Upper lobe of right lung (tissue), 1 donor: ENCODE measurements around the gene ABT1. TPM values are rescaled to one million over a fixed set of nuclear protein-coding genes. Genes with fewer than 3 reads are reported as not detected.

ENCODE experiments used
- ATAC-seq: fragments of 200-7000 bp; cut with Tn5 transposase; one replicate; pipeline ENCODE4 v1.9.1; 2020; ENCODE audit warnings: mild to moderate bottlenecking, moderate library complexity
- DNase-seq: peaks from one replicate; pipeline ENCODE4 v3.0.0-alpha.2; 2020
- H3K27ac ChIP-seq: fragments of 200-600 bp; one replicate; pipeline ENCODE4 v1.8.0; 2022
- H3K27me3 ChIP-seq: fragments of 200-600 bp; one replicate; pipeline ENCODE4 v1.8.0; 2022; ENCODE audit warnings: mild to moderate bottlenecking
- H3K36me3 ChIP-seq: fragments of 200-600 bp; one replicate; pipeline ENCODE4 v1.8.0; 2022
- H3K4me1 ChIP-seq: fragments of 200-600 bp; one replicate; pipeline ENCODE4 v1.8.0; 2022
- H3K4me3 ChIP-seq: fragments of 200-600 bp; one replicate; pipeline ENCODE4 v1.8.0; 2022; ENCODE audit warnings: mild to moderate bottlenecking
- H3K9me3 ChIP-seq: fragments of 200-600 bp; one replicate; pipeline ENCODE4 v1.8.0; 2022
- intact Hi-C: fragments of 100-400 bp; cut with DNase I; formaldehyde crosslinking; loops from one replicate; pipeline ENCODE4 v1.11.0; 2022
- total RNA-seq: library from RNA; stranded (reverse); fragmentation: NEBNext Ultra II Directional; extraction: Animal tissue kit (Norgen Biotek cat#: 25700); gene quantifications from one replicate; pipeline ENCODE4 v1.2.1, GENCODE V29; 2021
- TF ChIP-seq, protein P1 (sequence below): fragments of 200-600 bp; IDR thresholded peaks from one replicate; pipeline ENCODE4 v1.8.0; 2022; ENCODE audit warnings: antibody characterized with exemption
- donor health status: DM: no; HTN: yes; CAD: no; lungs with severe emphysema.

The ABT1 gene
- total RNA-seq, 1 donor from 2014 or later: 14.4 TPM

- TF ChIP-seq, protein P1, sequence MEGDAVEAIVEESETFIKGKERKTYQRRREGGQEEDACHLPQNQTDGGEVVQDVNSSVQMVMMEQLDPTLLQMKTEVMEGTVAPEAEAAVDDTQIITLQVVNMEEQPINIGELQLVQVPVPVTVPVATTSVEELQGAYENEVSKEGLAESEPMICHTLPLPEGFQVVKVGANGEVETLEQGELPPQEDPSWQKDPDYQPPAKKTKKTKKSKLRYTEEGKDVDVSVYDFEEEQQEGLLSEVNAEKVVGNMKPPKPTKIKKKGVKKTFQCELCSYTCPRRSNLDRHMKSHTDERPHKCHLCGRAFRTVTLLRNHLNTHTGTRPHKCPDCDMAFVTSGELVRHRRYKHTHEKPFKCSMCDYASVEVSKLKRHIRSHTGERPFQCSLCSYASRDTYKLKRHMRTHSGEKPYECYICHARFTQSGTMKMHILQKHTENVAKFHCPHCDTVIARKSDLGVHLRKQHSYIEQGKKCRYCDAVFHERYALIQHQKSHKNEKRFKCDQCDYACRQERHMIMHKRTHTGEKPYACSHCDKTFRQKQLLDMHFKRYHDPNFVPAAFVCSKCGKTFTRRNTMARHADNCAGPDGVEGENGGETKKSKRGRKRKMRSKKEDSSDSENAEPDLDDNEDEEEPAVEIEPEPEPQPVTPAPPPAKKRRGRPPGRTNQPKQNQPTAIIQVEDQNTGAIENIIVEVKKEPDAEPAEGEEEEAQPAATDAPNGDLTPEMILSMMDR: no peak
- ATAC-seq: no peak
- no peaks in the 10 kb centered on the region for H3K36me3 ChIP-seq
- H3K4me1 ChIP-seq: no peaks in the 10 kb centered on the region
- H3K27ac ChIP-seq: no peak overlapping the region
- no peaks in the 10 kb centered on the region for H3K27me3 ChIP-seq
- no peaks in the 10 kb centered on the region for H3K9me3 ChIP-seq
- no peak overlapping the region for H3K4me3 ChIP-seq
- no peak for DNase-seq
- intact Hi-C loops: no loop called here
These were observed 35.0 kb upstream of the ABT1 start for GRCh38 chr6:26561533-26562466.

DNA sequence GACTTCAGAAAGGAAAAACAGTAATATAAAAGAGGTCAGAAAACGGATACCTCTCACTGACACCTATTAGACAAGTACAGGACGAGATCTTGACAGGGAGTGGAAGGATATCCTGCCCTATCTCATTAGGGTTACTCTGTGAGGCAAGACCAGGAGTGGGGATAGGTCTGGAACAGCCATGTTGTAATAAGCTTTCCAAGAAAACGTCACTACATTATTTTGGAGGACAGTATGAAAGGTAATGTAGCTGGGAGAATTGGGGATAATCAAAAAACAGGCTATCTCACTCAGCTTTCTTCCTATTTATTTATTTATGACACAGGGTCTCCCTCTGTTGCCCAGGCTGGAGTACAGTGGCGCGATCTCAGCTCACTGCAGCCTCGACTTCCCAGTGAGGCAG lies 33.3 kb upstream of the ABT1 start:
- ATAC-seq (no peak), DNase-seq (no peak)
- no peak overlapping the region for H3K27ac ChIP-seq
- no peaks in the 10 kb centered on the region for H3K36me3 ChIP-seq
- TF ChIP-seq, protein P1: no peak
- intact Hi-C loops: no loop called here
- no peaks in the 10 kb centered on the region for H3K27me3 ChIP-seq
- no peaks in the 10 kb centered on the region for H3K9me3 ChIP-seq
- no peak overlapping the region for H3K4me3 ChIP-seq
- no peaks in the 10 kb centered on the region for H3K4me1 ChIP-seq

DNA sequence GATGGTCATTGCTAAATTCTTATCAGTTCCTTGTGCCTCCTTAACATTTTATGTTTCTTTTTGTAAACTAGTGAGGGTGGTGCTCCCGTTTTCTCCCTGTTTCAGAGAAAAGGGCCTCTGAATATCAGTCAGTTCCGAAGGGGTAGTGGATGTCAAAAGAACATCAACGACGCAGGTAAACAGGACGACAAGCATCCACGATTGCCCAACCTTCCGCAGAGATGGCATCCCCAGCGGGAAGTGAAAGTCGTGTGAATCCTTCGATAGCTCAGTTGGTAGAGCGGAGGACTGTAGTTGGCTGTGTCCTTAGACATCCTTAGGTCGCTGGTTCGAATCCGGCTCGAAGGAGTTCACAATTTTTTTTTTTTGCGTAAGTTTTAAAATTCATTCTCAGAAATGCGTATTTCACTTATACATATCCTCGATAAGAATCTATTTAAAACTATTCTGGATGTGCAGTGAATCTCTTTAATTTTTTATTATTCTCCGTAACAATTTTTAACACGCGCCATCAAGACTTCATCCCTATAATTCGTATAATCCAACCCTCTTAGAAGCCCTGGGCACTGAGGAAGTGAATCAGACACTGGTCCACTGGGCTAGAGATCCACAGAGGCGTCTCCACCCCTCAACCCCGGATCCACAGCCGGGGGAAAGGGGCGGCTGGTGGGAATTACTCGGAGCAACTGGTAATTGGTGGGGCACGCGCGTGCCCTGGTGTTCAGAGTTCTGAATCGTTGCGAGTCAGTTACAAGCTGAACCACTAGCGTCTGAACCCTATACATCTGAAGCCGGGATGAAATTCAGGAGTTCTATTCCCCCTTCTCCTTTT lies 27.9 kb upstream of the ABT1 start:
- Histone ChIP-seq H3K27ac (peak overlapping the region; percentile 40), H3K27me3 (no peaks in the 10 kb centered on the region), H3K4me1 (no peaks in the 10 kb centered on the region), H3K9me3 (no peaks in the 10 kb centered on the region), H3K4me3 (peak overlapping the region; percentile 58), H3K36me3 (no peaks in the 10 kb centered on the region)
- DNase-seq (peak; percentile 90), ATAC-seq (peak; percentile 84)
- TF ChIP-seq, protein P1: peak; percentile 15
- intact Hi-C loops: no loop called here

DNA sequence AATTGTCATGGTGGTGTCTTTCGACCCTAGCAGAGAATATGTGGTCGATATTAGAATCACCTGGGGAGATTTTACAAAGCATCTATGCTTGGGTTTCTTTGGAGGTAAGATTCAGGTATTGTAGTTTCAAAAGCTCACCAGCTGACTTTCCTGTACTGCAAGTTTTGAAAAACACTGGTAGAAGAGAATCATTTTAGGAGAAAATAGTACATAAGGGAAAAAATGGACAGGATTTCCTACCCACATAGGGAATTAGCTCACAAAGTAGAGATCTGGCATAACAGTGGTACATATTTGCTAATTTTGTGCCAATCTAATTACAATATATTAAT lies 27.4 kb upstream of the ABT1 start:
- Histone ChIP-seq H3K27me3 (no peaks in the 10 kb centered on the region), H3K9me3 (no peaks in the 10 kb centered on the region), H3K4me3 (peak overlapping the region; percentile 58), H3K4me1 (no peaks in the 10 kb centered on the region), H3K36me3 (no peaks in the 10 kb centered on the region), H3K27ac (no peak overlapping the region)
- no peak for DNase-seq
- TF ChIP-seq, protein P1: no peak
- ATAC-seq: no peak
- intact Hi-C loops: no loop called here

GRCh38 chr6:26570027-26570809 lies 26.5 kb upstream of the ABT1 start:
- TF ChIP-seq, protein P1: no peak
- H3K9me3 ChIP-seq: no peaks in the 10 kb centered on the region
- no peaks in the 10 kb centered on the region for H3K4me1 ChIP-seq
- H3K36me3 ChIP-seq: no peaks in the 10 kb centered on the region
- H3K27ac ChIP-seq: no peak overlapping the region
- H3K27me3 ChIP-seq: no peaks in the 10 kb centered on the region
- intact Hi-C loops: loop anchor here (10.0 kb wide), 1 partner anchor 235 kb away; no protein-coding TSS in a partner anchor
- ATAC-seq: no peak
- no peak for DNase-seq
- no peak overlapping the region for H3K4me3 ChIP-seq
